Lung (tissue), 12 donors: ENCODE data around the gene GJD3. TPM values are rescaled to one million over a fixed set of nuclear protein-coding genes. Genes with fewer than 3 reads are reported as not detected.

Source experiments
- ATAC-seq: fragments of 200-7000 bp; cut with Tn5 transposase; one replicate; pipeline ENCODE4 v1.9.1; 2020; ENCODE audit warnings: moderate number of reproducible peaks; ENCODE audit not compliant: insufficient read depth, low FRiP score
- DNase-seq, 3 donors: peaks; one replicate each; pipeline ENCODE4 v3.0.0-alpha.2; 2013 to 2017
- H3K27ac ChIP-seq, 2 donors: one replicate each; pipeline ENCODE4 v1.5.1; 2013; ENCODE audit warnings: mild to moderate bottlenecking in 2 of 2, moderate library complexity in 2 of 2, control low read depth in 1 of 2, inconsistent platforms in 1 of 2, low read depth in 1 of 2, low read length in 1 of 2
- H3K27me3 ChIP-seq, 3 donors: one replicate each; pipeline ENCODE4 v1.5.1; 2013; ENCODE audit warnings: low read length in 2 of 3; ENCODE audit not compliant: control insufficient read depth in 3 of 3, insufficient read depth in 3 of 3
- H3K36me3 ChIP-seq, 4 donors: one replicate each; pipeline ENCODE4 v1.5.1; 2013; ENCODE audit warnings: low read length in 4 of 4, mild to moderate bottlenecking in 1 of 4, moderate library complexity in 1 of 4; ENCODE audit not compliant: control insufficient read depth in 4 of 4, insufficient read depth in 4 of 4
- H3K4me1 ChIP-seq, 5 donors: one replicate each; pipeline ENCODE4 v1.5.1; 2013; ENCODE audit warnings: low read length in 5 of 5, mild to moderate bottlenecking in 2 of 5, moderate library complexity in 1 of 5; ENCODE audit not compliant: control insufficient read depth in 5 of 5, insufficient read depth in 5 of 5
- H3K4me3 ChIP-seq: one replicate; pipeline ENCODE4 v1.5.1; 2013; ENCODE audit warnings: mild to moderate bottlenecking, control low read depth, moderate library complexity
- H3K9ac ChIP-seq, 2 donors: one replicate each; pipeline ENCODE4 v1.5.1; 2013; ENCODE audit warnings: low read length in 2 of 2, control low read depth in 1 of 2; ENCODE audit not compliant: insufficient read depth in 1 of 2
- H3K9me3 ChIP-seq, 4 donors: one replicate each; pipeline ENCODE4 v1.5.1; 2013; ENCODE audit warnings: low read length in 3 of 4, mild to moderate bottlenecking in 1 of 4, moderate library complexity in 1 of 4; ENCODE audit not compliant: control insufficient read depth in 4 of 4, insufficient read depth in 3 of 4
- WGBS, 2 donors: extraction: QIAGEN DNeasy Blood & Tissue Kit; methylation state at CpG; one replicate each; pipeline ENCODE4 v1.1.7; 2013; 5-methylcytosine and 5-hydroxymethylcytosine counted together
- polyA plus RNA-seq, 2 donors: library from polyadenylated mRNA; stranded (reverse); fragments of 200-250 nt; gene quantifications; one replicate each; pipeline ENCODE4 v1.2.1, GENCODE V29; 2013
- total RNA-seq, 2 donors: library from RNA; depleted of rRNA in 1 of 2; stranded (reverse); fragments of >200 nt in 1 of 2; gene quantifications; one replicate each; pipeline ENCODE4 v1.2.1, GENCODE V29; 2014 to 2021
- TF ChIP-seq, protein P1 (sequence below): IDR thresholded peaks from 2 replicates; pipeline ENCODE4 v1.5.1; 2012; ENCODE audit warnings: mild to moderate bottlenecking; ENCODE audit errors: control extremely low read depth, extremely low read depth
- donor health status: control.
- donor health status: control.
- donor health status: Bipolar disorder and iron deficiency.
- donor health status: healthy.
- donor health status: DM: yes; HTN: yes; CAD: no.

GJD3 gene
- total and polyA plus RNA-seq, 4 donors, result 0.53 to 3.6 (median 1.4) TPM; not detected in 1

- TF ChIP-seq, protein P1, sequence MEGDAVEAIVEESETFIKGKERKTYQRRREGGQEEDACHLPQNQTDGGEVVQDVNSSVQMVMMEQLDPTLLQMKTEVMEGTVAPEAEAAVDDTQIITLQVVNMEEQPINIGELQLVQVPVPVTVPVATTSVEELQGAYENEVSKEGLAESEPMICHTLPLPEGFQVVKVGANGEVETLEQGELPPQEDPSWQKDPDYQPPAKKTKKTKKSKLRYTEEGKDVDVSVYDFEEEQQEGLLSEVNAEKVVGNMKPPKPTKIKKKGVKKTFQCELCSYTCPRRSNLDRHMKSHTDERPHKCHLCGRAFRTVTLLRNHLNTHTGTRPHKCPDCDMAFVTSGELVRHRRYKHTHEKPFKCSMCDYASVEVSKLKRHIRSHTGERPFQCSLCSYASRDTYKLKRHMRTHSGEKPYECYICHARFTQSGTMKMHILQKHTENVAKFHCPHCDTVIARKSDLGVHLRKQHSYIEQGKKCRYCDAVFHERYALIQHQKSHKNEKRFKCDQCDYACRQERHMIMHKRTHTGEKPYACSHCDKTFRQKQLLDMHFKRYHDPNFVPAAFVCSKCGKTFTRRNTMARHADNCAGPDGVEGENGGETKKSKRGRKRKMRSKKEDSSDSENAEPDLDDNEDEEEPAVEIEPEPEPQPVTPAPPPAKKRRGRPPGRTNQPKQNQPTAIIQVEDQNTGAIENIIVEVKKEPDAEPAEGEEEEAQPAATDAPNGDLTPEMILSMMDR, result no peak
- H3K4me3 ChIP-seq, result no peak overlapping the region
- peak in 1 of 3 donors; percentile 21 for DNase-seq
Measured at GRCh38 chr17:40315678-40316570, 48.6 kb downstream of the GJD3 start.

GRCh38 chr17:40315206-40315605 is 49.3 kb downstream of the GJD3 start:
- no peak for ATAC-seq
- H3K36me3 ChIP-seq, result no peaks in the 10 kb centered on the region
- 82 to 91% methylated on average over 3 of the region's 3 CpGs for WGBS, 2 donors
- H3K9me3 ChIP-seq, result no peaks in the 10 kb centered on the region
- peak overlapping the region in 1 of 2 donors; percentile 19 for H3K9ac ChIP-seq
- H3K27ac ChIP-seq, result peak overlapping the region in 1 of 2 donors; percentile 86
- peaks cover 31 to 81% (median 63%) of the 10 kb centered on the region in 5 donors for H3K4me1 ChIP-seq
- DNase-seq, result no peak
- no peak overlapping the region for H3K4me3 ChIP-seq
- no peaks in the 10 kb centered on the region for H3K27me3 ChIP-seq
- TF ChIP-seq, protein P1, result no peak

More at GRCh38 chr17:40315678-40316570, 48.6 kb downstream of the GJD3 start:
- H3K9me3 ChIP-seq, result no peaks in the 10 kb centered on the region
- 43% methylated on average over 9 of the region's 9 CpGs for WGBS, 2 donors
- no peaks in the 10 kb centered on the region for H3K27me3 ChIP-seq
- ATAC-seq, result no peak
- H3K36me3 ChIP-seq, result no peaks in the 10 kb centered on the region
- peaks cover 29 to 81% (median 67%) of the 10 kb centered on the region in 5 donors for H3K4me1 ChIP-seq
- H3K27ac ChIP-seq, result peak overlapping the region; percentile 86
- H3K9ac ChIP-seq, result peak overlapping the region in 1 of 2 donors; percentile 78

DNA sequence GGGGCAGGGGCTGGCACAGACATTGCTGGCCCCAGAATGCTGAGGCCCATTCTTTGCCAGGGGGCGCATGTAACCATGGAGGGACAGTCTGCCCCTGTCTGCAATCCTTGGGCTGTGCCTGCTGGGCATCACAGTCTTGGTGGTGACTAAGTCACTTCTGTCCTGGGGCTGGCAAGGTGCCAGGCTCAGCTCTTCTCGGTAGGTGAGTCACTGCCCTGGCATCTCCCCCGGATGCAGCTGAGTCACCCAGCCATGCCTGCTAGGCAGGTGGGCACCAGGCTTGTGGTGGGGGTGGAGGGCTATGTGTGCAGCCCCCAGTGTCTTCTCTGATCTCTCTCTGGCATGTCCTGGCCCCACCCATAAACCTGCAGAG is 50.0 kb downstream of the GJD3 start:
- H3K27ac ChIP-seq, result peak overlapping the region; percentile 47 to 86
- TF ChIP-seq, protein P1, result no peak
- H3K4me3 ChIP-seq, result no peak overlapping the region
- no peaks in the 10 kb centered on the region for H3K27me3 ChIP-seq
- ATAC-seq (peak; percentile 3), DNase-seq (peak in 2 of 3 donors; percentile 59 to 69)
- no peak overlapping the region for H3K9ac ChIP-seq
- WGBS, 2 donors, result 20 to 24% methylated on average over 3 of the region's 3 CpGs
- H3K9me3 ChIP-seq, result no peaks in the 10 kb centered on the region
- H3K4me1 ChIP-seq, result peaks cover 34 to 82% (median 64%) of the 10 kb centered on the region in 5 donors
- H3K36me3 ChIP-seq, result no peaks in the 10 kb centered on the region
